ENCODE results near the gene SORL1.
A peak's percentile ranks its signal among the peaks of the same experiment; 100 is the strongest.

The SORL1 gene

GRCh38 chr11:121508449-121508848 lies 56.3 kb downstream of the SORL1 start:
- no peak for DNase-seq (ENCODE audit: low read depth)

- no peak for DNase-seq (ENCODE audit: low read depth)
Observed at GRCh38 chr11:121510438-121510837, 58.3 kb downstream of the SORL1 start.

- no peak for DNase-seq (ENCODE audit: low read depth)
Observed at GRCh38 chr11:121512468-121513465, 60.7 kb downstream of the SORL1 start.

- no peak for DNase-seq (ENCODE audit: low read depth)
Observed at GRCh38 chr11:121513807-121514206, 61.7 kb downstream of the SORL1 start.

GRCh38 chr11:121514432-121515334 lies 62.6 kb downstream of the SORL1 start:
- no peak for DNase-seq (ENCODE audit: low read depth)

GRCh38 chr11:121515335-121515671 lies 63.2 kb downstream of the SORL1 start:
- no peak for DNase-seq (ENCODE audit: low read depth)

- DNase-seq (ENCODE audit: low read depth): no peak
Observed at GRCh38 chr11:121517996-121518395, 65.9 kb downstream of the SORL1 start.

GRCh38 chr11:121520243-121521144 lies 68.4 kb downstream of the SORL1 start:
- DNase-seq (ENCODE audit: low read depth): peak; percentile 54

- no peak for DNase-seq (ENCODE audit: low read depth)
Observed at GRCh38 chr11:121521145-121522042, 69.3 kb downstream of the SORL1 start.

- DNase-seq (ENCODE audit: low read depth): no peak
Observed at GRCh38 chr11:121522043-121522941, 70.2 kb downstream of the SORL1 start.

GRCh38 chr11:121523581-121524232 lies 71.6 kb downstream of the SORL1 start:
- no peak for DNase-seq (ENCODE audit: low read depth)

- DNase-seq (ENCODE audit: low read depth): no peak
Observed at GRCh38 chr11:121524233-121524631, 72.1 kb downstream of the SORL1 start.

- no peak for DNase-seq (ENCODE audit: low read depth)
Observed at GRCh38 chr11:121525376-121525775, 73.3 kb downstream of the SORL1 start.

GRCh38 chr11:121530257-121530656 lies 78.1 kb downstream of the SORL1 start:
- DNase-seq (ENCODE audit: low read depth): no peak

GRCh38 chr11:121533601-121534000 lies 81.5 kb downstream of the SORL1 start:
- DNase-seq (ENCODE audit: low read depth): no peak

- peak; percentile 32 for DNase-seq (ENCODE audit: low read depth)
Observed at GRCh38 chr11:121534131-121535093, 82.3 kb downstream of the SORL1 start.

- peak; percentile 14 for DNase-seq (ENCODE audit: low read depth)
Observed at GRCh38 chr11:121535129-121535796, 83.1 kb downstream of the SORL1 start.

Data from stromal cell of bone marrow (primary cell).